Measurements from ENCODE around the gene MAP1A.

MAP1A gene

DNA sequence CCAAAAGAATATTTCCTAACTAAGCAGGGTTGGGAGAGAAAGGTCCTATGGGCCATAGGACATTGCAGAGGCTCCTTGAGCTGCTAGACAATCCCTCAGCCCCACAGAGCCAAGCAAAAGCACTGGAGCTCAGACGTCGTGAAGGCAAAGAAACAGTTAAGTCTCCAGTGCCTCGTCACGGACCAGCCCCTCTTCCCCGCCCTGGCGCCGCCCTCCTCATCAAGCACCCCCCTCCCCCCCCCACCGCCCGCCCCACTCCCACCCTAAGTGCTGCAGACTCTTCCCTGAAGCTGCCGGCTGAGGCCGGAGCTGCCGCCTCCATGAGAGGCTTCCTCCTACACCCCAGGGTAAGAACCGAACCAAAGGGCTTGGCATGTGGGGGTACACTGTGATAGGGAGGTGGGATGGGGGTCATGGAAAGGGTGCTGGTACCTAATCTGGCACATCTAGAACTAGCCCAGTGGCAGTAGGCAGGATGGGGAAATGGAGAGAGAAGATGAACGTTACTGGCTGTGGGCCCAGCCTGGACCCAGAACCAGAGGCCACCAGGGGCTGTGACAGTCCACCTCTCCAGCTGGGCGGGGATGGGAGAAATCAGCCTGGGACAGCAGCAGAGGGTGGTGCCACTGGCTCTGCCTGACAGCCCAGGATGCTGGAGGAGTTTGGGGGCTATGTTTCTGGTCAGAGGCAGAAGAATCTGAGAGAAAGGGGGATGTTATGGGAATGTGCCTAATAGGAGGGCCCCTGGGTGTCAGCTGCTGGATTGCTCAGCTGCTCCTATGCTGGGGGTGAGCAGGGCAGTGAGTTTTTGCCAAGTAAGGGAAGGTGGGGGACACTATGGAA is at the start of gene MAP1A:
MAP1A (plus strand) TSS at position 255 of the 843 bp plus-strand sequence. CDS start 3,866 bp downstream, outside the sequence.
- peak; percentile 15 for DNase-seq

DNA sequence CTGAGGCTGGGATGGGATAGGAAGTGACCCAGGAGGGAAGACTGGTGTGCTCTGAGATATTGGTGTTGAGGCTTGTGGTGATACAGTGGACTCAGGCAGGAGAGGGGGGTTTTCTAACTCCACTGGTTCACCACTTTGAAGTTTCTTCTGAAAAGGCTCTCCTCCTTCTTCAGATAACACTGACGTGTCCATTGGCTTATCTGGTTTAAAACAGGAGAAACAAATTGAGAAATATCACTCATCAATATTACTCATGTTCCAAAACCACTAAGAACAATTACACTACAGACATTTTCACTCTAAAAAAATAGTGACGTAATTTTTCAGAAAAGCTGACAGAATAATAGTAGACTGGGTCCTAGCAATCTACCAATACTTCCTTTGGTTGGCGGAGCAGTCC is 47.5 kb upstream of the MAP1A start:
- no peak for DNase-seq

DNA sequence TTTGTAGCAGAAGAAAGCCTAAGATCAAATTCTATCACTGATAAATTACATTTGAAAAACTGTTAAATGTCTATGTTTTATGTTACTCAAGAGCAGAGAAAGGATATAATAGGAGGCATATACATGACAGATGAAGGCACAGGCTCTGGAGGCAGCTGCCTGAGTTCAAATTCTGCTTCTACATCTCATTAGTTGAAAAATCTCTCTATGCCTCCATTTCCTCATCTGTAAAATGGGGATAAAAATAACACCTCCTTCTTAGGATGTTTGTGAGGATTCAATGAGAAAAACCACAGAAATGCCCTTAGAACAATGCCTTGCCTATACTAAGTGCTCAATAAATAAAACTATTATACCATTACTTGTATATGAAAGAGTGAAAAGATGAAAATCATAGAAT is 45.4 kb upstream of the MAP1A start:
- no peak for DNase-seq

DNA sequence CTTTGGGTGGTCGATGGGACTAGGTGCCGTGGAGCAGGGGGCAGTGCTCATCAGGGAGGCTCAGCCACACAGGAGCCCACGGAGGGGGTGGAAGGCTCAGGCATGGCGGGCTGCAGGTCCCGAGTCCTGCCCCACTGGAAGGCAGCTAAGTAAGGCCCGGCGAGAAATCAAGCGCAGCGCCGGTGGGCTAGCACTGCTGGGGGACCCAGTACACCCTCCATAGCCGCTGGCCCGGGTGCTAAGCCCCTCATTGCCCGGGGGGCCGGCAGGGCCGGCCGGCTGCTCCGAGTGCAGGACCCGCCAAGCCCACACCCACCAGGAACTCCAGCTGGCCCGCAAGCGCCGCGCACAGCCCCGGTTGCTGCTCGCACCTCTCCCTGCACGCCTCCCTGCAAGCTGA is 43.5 kb upstream of the MAP1A start:
- DNase-seq, result no peak

DNA sequence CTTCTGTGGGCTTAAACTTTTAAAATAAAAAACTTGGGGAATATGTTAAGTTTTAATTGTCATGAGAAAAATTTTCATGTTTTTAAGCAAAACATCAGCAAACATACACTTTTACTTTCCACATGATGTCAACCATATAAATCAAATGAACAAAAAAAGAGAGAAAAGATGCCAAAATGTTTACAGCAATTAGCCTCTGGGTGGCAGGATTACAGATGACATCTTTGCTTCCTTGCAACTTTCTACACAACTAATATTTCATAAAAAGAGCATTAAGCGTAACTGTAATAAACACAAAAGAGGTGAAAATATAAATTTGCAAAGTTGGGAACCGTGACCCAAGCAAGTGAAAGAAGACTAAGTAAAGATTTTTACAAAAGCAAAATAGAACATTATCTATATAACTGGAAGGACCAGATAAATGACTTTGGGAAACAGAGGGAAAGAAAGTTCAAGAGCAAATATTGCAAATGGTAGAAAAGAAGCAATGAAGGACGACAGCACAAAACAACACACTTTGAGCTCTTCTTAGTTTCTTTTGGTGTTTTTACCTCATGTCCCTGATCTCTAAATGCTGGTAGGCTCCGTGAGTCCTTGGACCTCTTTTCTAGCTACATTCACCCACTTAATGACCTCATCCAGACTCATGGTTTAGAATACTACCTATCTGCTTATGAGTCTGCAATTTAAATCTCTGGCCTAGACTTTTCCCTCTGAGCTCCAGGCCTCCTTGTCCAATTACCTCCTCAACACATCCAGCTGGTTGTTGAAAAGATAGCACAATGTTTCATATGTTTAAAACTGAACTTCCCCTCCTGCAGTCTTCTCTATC is 33.9 kb upstream of the MAP1A start:
- no peak for DNase-seq

DNA sequence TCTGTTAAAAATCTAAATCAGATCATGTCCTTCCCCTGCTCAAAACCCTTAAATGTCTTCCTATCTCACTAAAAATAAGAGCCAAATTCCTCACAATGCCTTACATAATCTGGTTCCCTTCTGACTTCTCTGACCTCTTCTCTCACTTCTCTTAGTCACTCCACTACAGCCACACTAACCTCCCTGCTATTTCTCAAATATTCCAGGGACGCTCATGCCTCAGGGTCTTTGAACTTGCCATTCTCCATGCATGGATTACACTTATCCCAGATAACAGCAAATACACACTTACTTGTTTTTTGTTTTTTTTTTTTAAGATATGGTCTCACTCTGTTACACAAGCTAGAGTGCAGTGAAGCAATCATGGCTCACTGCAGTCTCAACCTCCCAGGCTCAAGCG is 33.0 kb upstream of the MAP1A start:
- DNase-seq, result no peak

DNA sequence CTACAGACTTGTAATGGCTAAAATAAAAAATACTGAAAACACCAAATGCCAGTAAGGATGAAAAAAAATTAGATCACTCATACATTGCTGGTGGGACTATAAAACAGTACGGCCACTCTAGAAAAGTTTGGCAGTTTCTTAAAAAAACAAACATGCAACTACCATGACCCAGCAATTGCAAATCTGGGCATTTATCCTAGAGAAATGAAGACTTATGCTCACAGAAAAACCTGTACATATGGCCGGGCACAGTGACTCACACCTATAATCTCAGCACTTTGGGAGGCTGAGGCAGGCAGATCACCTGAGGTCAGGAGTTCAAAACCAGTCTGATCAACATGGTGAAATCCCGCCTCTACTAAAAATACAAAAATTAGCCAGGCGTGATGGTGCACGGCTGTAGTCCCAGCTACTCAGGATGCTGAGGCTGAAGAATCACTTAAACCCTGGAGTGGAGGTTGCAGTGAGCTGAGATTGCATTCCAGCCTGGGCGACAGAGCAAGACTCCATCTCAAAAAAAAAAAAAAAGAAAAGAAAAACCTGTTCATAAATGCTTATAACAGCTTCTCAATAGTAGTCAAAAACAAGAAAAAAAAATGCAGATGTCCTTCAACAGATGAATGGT is 30.0 kb upstream of the MAP1A start:
- no peak for DNase-seq

DNA sequence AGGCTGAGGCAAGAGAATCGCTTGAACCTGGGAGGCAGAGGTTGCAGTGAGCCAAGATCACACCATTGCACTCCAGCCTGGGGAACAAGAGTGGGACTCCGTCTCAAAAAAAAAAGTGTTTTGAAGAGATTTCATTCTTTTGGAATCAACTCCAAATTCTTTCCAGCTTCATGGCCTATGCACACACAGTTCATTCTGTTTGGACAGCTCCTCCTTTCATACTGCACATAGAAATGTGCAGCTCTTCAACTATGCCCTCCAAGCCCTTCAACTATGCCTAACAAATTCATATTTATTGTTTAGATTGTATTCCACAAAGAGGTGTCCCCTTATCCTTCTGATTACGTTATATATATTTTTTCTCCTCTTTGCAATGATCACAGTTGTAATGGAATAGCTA is 28.6 kb upstream of the MAP1A start:
- DNase-seq, result no peak

DNA sequence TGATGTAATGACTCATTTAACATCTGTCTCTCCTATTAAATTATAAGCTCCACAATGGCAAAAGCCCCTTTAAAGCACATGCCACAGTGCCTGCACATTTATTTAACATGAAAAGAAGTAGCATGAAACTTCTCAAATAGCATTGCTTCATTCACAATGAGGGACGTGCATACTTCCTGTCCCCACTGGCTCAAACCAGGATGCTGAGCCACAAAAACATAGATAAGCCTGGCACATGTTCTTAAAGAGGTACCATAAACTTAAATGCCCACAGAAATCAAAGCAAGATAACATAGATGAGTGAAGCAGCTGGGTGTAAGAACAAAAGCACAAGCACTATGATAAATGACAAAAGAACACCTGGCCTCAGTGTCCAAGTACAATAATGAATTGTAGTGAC is 28.2 kb upstream of the MAP1A start:
- DNase-seq, result no peak

DNA sequence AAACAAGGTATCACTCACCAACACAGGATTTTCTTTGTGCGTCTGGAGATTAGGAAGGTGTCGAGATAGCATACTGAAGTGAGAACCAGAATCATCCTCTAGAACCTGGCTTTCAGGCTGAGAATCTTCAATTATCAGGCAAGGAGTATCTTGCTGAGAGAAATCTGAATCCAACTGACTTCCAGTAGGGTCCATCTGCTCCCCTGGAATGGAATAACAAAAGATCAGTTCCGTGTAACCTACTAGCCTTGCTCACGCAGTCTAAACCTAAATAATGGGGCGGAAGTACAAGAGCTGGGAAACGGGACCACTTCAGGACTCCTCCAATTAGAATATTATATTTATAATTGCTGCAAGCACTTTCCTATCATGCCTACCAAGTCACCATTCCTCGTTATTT is 25.1 kb upstream of the MAP1A start:
- DNase-seq, result no peak

DNA sequence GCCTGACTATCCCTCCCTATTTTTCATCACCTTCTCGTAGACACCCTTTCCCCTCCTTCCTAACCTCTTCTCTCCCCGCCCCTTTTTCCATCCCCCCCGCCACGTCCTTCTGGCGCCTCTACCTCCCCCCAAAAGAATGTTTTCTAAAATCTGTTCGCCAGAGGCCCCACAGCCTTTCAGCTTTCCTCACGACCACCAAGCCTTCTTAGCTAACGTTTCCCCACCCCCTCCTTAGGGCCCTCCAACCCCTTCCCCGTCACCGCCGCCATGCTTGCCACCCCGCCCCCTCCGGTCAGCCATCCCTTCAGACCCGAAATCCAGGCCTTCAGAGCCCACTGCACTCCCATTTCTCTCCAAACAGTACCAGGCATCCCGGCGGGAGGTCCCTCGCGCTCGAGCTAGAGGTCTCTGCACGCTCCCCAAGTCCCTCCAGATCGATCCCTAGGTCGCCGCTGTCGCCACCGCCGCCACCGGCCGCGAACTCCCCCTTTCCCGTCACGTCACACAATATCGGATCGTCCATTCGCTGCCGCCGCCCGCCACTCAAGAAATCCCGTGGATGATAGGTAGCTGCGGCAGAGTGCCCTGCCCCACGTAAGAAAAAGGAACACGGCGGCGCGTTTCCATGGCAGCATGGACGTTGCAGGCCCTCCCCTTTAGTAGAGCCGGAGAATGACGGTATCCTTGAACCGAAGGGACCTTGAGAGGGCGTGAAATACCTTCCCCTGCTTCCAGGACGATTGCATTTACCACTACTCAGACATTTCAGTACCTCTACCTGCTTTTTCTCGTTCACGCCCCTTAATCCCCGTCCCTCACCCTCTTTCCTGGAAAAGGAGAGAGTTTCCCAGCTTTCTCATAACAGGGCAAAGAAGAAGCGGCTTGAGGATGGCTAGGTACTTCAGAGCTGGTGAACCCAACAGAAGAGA is 24.5 kb upstream of the MAP1A start, which contains the start of gene TP53BP1:
TP53BP1 (minus strand) TSS at position 484 of the 929 bp plus-strand sequence; CDS start at position 371, 113 bp downstream.
- DNase-seq, result peak; percentile 77

DNA sequence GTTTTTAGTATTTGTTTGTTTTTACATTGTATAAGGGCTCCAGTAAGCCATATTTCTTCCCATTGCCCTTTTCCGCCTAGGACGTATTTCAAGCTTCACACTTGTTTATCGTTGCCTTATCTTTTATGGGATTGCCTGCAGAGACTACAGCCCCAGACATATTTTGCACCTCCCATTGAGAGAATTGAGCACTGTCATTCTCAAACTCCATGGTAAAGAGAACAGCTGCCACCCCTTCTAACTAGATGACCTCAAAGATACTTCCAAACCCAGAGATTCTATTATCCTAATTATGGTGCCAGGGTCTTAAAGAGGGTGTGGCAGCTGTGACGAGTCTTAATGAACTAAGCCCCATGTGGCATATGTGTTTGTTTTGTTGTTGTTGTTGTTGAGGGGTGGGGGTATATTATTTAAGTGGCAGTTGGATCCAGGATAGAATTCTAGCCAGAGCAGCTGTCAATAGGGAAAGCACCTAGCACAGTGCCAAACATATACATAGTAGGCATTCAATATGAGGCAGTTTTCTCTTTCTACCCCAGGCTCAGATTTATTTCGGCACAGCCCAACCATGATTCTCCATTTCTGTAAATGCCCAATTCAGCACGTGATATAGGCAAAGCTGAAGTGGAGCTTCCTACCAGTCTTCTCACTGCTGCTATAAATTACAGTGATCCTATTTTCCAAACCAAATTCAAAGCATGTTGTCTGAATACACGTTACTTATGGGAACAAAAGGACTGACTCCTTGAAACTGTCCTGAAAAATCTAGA is 23.5 kb upstream of the MAP1A start:
- no peak for DNase-seq

DNA sequence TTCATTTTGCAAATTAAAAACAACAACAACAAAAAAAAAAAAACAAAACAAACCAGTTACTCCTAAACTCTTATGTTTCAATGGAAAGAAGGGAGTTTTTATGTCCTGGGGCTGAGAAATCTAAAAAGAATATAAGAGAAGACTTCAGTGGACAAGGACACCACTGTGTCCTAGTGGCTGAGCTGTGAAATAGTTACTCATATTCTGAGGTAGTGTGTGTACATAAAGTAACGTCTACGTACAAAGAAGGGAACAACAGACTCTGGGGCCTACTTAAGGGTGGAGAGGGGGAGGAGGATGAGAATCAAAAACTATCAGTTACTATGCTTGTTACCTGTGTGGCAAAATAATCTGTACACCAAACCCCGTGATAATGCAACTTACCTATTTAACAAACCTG is 18.4 kb upstream of the MAP1A start:
- DNase-seq, result no peak

DNA sequence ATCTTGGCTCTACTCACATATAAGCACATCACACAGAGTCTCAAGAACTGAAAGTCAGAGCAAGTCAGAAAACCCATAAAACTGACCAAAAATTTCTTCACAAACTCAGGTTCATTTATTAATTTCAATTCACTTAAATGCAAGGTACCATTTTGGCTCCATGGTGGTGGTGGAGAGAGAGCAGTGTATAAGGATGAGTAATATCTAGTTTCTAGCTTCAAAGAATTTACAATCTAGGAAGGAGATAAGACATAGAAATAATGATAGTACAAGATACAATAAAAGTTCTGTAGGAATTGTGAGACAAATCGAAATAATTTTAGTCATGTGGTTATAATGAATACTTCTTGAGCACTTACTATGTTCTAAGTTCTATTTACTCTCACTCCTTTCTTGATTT is 17.8 kb upstream of the MAP1A start:
- DNase-seq, result no peak

DNA sequence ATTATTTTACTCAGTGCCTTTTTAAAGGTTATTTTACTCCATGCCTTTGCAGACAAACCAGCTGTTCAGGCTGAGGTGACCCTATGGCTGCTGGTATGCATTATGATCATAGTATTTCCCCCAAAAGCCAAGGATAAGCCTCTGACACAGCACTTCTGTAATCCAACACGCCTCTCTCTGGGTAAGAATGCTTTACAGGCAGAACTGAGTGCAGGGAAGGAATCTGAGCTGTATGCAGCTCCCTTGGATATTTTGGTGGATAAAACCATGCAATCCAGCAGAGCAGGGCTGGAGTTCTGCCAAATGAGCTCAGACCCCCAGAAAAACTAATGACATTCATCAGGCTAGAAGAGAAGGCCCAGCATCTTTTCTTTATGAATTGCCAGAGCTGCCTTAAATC is 11.7 kb upstream of the MAP1A start:
- DNase-seq, result no peak

DNA sequence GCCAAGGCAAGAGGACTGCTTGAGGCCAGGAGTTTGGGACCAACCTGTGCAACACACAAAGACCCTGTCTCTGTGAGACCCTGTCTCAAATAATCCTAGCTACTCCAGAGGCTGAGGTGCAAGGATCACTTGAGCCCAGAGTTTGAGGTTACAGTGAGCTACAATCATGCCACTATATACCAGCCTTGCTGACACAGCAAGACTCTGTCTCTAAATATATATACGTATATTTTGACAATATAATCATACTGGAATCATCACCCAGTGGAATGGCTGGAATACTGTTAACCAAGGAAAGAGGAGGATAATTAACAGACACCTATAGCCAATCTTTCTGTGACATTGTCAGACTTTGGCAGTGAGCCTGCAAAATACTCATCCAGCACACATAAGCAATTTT is 9.0 kb upstream of the MAP1A start:
- DNase-seq, result no peak

DNA sequence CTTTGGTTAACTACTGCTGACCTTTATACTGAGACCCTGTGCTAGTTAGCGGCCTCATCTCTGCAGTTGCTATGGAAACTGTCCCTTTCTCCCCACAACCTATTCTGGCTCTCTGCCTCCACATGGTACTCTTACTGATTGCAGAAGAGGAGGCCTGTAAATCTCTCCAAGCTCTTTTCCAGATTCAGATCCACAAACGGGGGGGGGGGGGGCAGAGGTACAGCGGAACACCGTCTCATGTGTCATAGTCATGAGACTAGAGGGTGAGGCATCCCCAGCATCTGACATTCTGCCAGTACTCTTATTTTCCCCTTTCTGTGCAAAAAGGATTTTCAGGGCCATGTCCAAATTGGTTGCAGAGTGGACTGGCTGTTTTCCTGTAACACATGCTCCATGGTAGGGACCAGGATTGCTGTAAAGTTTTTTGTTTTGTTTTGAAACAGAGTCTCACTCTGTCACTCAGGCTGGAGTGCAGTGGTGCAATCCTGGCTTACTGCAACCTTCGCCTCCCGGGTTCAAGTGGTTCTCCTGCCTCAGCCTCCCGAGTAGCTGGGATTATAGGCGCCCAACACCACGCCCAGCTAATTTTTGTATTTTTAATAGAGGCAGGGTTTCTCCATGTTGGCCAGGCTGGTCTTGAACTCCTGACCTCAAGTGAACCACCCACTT is 8.3 kb upstream of the MAP1A start:
- no peak for DNase-seq

DNA sequence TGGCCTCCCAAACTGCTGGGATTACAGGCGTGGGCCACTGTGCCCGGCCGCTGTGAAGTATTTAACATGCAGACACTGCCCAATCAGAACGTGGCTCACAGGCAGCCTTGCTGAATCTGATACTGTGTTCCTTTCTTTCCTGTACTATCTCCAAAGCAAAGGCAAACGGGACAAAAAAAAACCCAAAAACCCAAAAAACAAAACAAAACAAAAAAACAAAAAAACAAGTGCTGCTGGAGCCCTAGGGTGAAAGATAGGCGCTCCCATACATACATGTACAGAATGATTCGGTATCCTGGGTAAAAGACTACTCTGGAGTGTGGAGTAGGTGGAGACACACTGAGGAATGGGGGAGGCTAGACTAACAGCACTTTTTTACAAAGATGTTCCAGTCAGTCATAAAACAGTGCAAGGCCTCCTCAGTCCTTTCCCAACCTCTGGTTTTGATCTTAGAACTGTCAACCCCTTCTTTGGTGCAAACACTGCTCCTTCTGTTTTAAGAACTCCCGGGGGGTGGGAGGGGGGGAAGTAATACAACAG is 7.7 kb upstream of the MAP1A start:
- DNase-seq, result no peak

DNA sequence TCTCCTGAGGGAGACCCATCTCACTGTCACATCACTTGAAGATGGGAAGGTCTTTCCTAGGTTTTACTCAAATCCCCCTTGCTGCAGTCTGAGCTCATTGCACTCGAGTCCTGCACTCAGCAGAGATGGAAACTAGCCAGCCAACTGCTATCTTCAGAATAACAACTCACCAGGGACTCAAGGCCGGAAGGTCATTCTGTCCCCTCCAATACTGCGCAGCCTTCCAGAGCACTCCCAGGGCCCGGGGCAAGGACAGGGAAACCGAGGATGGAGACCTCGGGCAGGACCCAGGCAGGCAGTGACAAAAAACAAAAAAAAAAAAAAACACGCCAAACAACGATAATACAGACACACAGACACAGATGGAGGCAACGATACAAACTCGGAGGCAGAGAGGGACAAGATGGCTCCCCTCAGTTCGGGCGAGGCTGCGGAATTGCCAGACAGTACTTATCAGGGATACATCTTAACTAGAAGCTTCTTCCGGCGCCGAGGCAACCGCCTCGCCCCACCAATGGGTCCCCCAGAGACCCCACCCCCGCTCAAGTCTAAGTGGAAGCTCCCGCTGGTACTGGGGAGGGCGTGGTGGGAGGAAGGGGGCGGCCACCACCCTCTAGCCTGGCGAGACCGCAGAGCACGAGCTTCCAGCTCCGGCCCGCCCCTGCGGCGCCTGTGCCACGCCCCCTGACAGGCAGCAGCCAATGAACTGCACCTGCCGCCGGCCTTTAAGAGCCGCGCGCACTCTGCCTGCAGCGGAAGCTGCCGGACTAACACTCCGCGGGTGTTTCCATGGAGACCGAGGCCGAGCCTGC is 7.0 kb upstream of the MAP1A start:
- DNase-seq, result peak; percentile 94

All from DMS 273 treated with DMSO at 0.1 percent for 48 hours (cell line).